GM10248 (cell line): ENCODE measurements around the gene CHD5.

Source experiments
- CTCF ChIA-PET: fragments of 300-600 bp; sonication (Branson Sonifier 250); formaldehyde crosslinking; extraction: SDS; loops from one replicate; lab custom pipeline; 2021; ENCODE audit warnings: antibody characterized with exemption; lab: Yijun Ruan, JAX
- POLR2A ChIA-PET: fragments of 350-650 bp; sonication (Branson Sonifier 250); formaldehyde crosslinking; extraction: SDS; loops from one replicate; lab custom pipeline; 2020; ENCODE audit warnings: antibody characterized with exemption; lab: Yijun Ruan, JAX
- DNase-seq: peaks from one replicate; pipeline ENCODE4 v3.0.0; 2012; ENCODE audit errors: extremely low spot score
- TF ChIP-seq, protein P1 (sequence below): IDR thresholded peaks from 2 replicates; pipeline ENCODE4 v1.5.1; 2012; ENCODE audit warnings: mild to moderate bottlenecking, low read depth; ENCODE audit errors: extremely low read depth, missing control alignments, control extremely low read depth

Gene CHD5

DNA sequence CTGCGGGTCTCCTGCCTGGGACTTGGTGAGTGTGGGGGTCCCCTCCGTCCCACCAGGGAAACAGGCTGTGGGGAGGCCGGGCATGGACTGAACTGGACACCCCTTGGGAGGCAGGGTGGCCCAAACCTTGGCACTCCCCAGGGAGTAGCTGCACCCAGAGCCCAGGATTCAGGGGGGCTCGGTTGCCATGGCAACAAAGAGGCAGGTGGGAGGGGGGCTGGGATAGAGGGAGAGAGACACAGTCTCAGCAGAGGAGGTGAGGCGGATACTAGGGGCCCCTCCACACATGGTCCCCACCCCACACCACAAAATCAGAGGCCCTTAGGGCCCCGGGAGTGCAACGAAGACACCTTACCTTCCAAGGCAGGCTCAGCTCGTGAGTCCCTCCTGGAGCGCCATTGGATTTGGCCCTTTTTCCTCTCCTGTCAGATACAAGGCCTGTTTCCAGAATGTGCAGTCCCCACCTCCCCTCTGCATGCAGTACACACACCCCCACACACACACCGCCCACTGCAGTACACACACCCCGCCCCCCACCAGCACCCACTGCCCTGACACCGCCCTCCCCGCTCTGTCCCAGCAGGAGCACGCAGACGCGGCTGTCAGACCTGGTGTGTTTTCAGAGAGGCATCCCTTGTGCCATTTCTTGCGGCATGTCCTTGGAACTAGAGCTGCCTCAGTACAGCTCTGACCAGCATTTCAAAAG lies 107.2 kb downstream of the CHD5 start:
- POLR2A ChIA-PET: no interaction called here
- no peak for DNase-seq
- CTCF ChIA-PET: no interaction called here
- TF ChIP-seq, protein P1, sequence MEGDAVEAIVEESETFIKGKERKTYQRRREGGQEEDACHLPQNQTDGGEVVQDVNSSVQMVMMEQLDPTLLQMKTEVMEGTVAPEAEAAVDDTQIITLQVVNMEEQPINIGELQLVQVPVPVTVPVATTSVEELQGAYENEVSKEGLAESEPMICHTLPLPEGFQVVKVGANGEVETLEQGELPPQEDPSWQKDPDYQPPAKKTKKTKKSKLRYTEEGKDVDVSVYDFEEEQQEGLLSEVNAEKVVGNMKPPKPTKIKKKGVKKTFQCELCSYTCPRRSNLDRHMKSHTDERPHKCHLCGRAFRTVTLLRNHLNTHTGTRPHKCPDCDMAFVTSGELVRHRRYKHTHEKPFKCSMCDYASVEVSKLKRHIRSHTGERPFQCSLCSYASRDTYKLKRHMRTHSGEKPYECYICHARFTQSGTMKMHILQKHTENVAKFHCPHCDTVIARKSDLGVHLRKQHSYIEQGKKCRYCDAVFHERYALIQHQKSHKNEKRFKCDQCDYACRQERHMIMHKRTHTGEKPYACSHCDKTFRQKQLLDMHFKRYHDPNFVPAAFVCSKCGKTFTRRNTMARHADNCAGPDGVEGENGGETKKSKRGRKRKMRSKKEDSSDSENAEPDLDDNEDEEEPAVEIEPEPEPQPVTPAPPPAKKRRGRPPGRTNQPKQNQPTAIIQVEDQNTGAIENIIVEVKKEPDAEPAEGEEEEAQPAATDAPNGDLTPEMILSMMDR: no peak

- CTCF ChIA-PET: interaction anchor here (0.8 kb wide), 1 partner anchor 12 kb away, joined by 3 read pairs; no protein-coding TSS in a partner anchor
- no peak for DNase-seq
- TF ChIP-seq, protein P1: no peak
- POLR2A ChIA-PET: no interaction called here
Observed at GRCh38 chr1:6071219-6071618, 108.9 kb downstream of the CHD5 start.

DNA sequence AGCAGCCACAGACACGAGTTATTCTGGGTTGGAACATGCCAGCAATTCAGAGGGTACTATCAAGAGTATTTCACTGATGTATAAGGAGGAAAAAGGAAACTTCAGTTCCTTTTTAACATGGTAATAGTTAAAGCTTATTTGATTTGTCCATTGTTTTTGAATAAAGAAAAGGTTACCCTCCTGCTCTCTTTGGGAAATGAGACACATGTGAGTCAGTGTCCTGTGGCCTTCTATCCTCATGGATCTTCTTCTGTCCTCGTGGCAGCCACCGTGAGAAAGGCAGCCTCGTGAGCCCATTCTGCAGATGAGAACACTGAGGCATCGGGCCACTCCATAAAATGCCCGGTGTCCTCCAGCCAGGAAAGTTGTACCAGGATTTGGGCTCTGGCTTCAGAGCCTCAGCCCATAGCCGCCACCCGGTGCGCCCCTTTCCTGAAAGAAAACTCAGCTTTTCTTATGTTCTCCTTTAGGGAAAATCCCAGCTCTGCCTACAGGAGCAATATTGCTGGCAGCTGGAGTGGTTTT lies 109.6 kb downstream of the CHD5 start:
- CTCF ChIA-PET: no interaction called here
- POLR2A ChIA-PET: no interaction called here
- DNase-seq: no peak

DNA sequence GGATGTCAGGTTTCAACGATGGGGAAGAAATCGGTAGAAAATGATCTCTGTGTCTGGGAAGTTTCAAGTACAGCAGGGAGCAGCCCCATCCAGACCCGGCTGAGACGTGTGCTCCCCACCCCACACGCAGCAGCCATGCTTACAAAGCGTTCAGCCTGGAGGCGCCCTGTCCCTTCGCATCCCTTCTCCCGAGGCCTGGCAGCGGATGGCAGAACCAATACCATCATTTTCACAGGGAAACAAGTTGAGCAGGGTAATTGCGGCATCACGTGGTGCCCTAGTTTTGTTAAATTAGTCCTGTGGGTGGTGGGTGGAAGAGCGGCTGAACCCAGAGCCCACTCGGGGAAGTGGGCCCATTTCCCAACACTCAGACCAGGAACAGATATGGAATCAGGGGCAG lies 110.5 kb downstream of the CHD5 start:
- TF ChIP-seq, protein P1: no peak
- CTCF ChIA-PET: no interaction called here
- POLR2A ChIA-PET: no interaction called here
- no peak for DNase-seq

More for the DNA sequence above, 109.6 kb downstream of the CHD5 start:
- TF ChIP-seq, protein P1: no peak

GRCh38 chr1:6068932-6069331 lies 111.2 kb downstream of the CHD5 start:
- ChIA-PET POLR2A (no interaction called here), CTCF (no interaction called here)
- TF ChIP-seq, protein P1: no peak
- no peak for DNase-seq

- TF ChIP-seq, protein P1: no peak
- no peak for DNase-seq
- POLR2A ChIA-PET: no interaction called here
- CTCF ChIA-PET: no interaction called here
Observed at GRCh38 chr1:6068073-6068472, 112.0 kb downstream of the CHD5 start.

GRCh38 chr1:6066680-6067079 lies 113.4 kb downstream of the CHD5 start:
- POLR2A ChIA-PET: no interaction called here
- TF ChIP-seq, protein P1: no peak
- no peak for DNase-seq
- CTCF ChIA-PET: no interaction called here
